OCI-LY3 (cell line): Measurements from ENCODE around the gene JPH3.

Source experiments
- EZH2phosphoT487 ChIP-seq: fragments of 200-600 bp; shearing (Covaris generic); IDR thresholded peaks from 2 replicates; pipeline ENCODE4 v1.6.1; 2018; ENCODE audit warnings: antibody characterized with exemption, mixed run types, low read depth
- TF ChIP-seq, protein P1 (sequence below): fragments of 200-600, 300-600 bp; sonication (generic); IDR thresholded peaks from 2 replicates; pipeline ENCODE4 v1.5.1; 2014; ENCODE audit warnings: antibody characterized with exemption, low read length, low read depth

- TF ChIP-seq, protein P1, sequence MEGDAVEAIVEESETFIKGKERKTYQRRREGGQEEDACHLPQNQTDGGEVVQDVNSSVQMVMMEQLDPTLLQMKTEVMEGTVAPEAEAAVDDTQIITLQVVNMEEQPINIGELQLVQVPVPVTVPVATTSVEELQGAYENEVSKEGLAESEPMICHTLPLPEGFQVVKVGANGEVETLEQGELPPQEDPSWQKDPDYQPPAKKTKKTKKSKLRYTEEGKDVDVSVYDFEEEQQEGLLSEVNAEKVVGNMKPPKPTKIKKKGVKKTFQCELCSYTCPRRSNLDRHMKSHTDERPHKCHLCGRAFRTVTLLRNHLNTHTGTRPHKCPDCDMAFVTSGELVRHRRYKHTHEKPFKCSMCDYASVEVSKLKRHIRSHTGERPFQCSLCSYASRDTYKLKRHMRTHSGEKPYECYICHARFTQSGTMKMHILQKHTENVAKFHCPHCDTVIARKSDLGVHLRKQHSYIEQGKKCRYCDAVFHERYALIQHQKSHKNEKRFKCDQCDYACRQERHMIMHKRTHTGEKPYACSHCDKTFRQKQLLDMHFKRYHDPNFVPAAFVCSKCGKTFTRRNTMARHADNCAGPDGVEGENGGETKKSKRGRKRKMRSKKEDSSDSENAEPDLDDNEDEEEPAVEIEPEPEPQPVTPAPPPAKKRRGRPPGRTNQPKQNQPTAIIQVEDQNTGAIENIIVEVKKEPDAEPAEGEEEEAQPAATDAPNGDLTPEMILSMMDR = no peak
- TF ChIP-seq EZH2phosphoT487 = no peak
Measured at GRCh38 chr16:87564524-87564778, 37.9 kb upstream of the JPH3 start.
